Astrocyte (in vitro differentiated cells and primary cell): ENCODE measurements around the gene HAND1.

Experiments used
- EZH2 ChIP-seq: IDR thresholded peaks from 2 replicates; pipeline ENCODE4 v1.6.1; 2012; ENCODE audit warnings: mild to moderate bottlenecking, low read length, inconsistent platforms; ENCODE audit not compliant: insufficient read depth
- TF ChIP-seq, protein P1 (sequence below): IDR thresholded peaks from 2 replicates; pipeline ENCODE4 v1.5.1; 2011; ENCODE audit warnings: low read depth, mild to moderate bottlenecking, inconsistent platforms, low read length, moderate library complexity; ENCODE audit not compliant: insufficient read depth

DNA sequence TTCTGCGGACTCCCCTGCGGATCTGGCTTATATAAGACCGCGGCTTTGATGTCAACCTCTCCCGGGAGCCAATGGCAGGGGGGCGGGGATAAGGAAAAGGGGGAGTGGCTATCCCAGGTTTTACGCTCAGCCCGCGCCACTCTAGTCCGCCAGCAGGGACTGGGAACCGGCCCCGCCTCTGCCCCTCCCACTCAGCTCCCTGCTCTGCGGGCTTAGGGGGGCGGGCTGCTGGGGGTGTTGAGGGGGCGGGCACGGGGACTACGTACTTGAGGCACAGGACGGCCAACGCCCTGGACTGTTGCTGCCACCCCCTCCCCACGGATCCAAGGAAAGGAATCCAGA, at the start of gene HAND1:
- TF ChIP-seq, protein P1, sequence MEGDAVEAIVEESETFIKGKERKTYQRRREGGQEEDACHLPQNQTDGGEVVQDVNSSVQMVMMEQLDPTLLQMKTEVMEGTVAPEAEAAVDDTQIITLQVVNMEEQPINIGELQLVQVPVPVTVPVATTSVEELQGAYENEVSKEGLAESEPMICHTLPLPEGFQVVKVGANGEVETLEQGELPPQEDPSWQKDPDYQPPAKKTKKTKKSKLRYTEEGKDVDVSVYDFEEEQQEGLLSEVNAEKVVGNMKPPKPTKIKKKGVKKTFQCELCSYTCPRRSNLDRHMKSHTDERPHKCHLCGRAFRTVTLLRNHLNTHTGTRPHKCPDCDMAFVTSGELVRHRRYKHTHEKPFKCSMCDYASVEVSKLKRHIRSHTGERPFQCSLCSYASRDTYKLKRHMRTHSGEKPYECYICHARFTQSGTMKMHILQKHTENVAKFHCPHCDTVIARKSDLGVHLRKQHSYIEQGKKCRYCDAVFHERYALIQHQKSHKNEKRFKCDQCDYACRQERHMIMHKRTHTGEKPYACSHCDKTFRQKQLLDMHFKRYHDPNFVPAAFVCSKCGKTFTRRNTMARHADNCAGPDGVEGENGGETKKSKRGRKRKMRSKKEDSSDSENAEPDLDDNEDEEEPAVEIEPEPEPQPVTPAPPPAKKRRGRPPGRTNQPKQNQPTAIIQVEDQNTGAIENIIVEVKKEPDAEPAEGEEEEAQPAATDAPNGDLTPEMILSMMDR = no peak
- no peak for TF ChIP-seq EZH2
